Loucy (cell line): ENCODE results near the gene CGB8.

Experiments used
- EZH2phosphoT487 ChIP-seq: fragments of 200-600 bp; IDR thresholded peaks from 2 replicates; pipeline ENCODE4 v1.6.1; 2018; ENCODE audit warnings: antibody characterized with exemption, mild to moderate bottlenecking, moderate library complexity, borderline replicate concordance
- TF ChIP-seq, protein P1 (sequence below): fragments of 200-600 bp; sonication (generic); conservative IDR thresholded peaks from 2 replicates; pipeline ENCODE4 v1.5.1; 2014; ENCODE audit warnings: mild to moderate bottlenecking, antibody characterized with exemption, low read length

- TF ChIP-seq, protein P1, sequence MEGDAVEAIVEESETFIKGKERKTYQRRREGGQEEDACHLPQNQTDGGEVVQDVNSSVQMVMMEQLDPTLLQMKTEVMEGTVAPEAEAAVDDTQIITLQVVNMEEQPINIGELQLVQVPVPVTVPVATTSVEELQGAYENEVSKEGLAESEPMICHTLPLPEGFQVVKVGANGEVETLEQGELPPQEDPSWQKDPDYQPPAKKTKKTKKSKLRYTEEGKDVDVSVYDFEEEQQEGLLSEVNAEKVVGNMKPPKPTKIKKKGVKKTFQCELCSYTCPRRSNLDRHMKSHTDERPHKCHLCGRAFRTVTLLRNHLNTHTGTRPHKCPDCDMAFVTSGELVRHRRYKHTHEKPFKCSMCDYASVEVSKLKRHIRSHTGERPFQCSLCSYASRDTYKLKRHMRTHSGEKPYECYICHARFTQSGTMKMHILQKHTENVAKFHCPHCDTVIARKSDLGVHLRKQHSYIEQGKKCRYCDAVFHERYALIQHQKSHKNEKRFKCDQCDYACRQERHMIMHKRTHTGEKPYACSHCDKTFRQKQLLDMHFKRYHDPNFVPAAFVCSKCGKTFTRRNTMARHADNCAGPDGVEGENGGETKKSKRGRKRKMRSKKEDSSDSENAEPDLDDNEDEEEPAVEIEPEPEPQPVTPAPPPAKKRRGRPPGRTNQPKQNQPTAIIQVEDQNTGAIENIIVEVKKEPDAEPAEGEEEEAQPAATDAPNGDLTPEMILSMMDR = no peak
- TF ChIP-seq EZH2phosphoT487 = no peak
Observed at GRCh38 chr19:49016067-49016839, 32.7 kb downstream of the CGB8 start.
